Stimulated activated CD4-positive, alpha-beta T cell treated with anti-CD3 and anti-CD28 coated beads, Interleukin-15, amount 100 ng/mL, for 1 hour (primary cell): ENCODE data around the gene PTPRJ.

Experiments
- DNase-seq, 2 donors: peaks; one replicate each; pipeline ENCODE4 v3.0.0-alpha.2; 2020; ENCODE audit warnings: low read depth in 1 of 2, low spot score in 1 of 2

Gene PTPRJ

DNA sequence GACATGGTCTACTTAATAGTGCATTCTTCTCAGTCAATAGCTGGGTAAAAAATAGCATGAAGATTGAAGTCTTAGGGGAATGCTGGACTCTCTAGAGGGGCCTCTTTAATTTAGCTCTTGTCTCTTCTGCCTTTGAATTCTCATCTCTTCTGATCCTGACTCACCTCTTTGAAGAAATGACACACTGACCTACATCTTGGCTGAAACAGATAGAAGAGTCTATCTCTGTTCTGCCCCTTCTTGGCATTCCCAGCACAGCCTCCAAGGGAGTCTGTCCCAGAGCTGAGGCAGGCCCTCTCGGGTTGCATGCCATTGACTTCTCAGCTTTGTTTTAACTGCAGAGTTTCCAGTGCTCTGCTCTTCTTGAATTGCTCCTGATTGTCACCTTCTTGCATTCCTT is 55.7 kb downstream of the PTPRJ start:
- DNase-seq = no peak

DNA sequence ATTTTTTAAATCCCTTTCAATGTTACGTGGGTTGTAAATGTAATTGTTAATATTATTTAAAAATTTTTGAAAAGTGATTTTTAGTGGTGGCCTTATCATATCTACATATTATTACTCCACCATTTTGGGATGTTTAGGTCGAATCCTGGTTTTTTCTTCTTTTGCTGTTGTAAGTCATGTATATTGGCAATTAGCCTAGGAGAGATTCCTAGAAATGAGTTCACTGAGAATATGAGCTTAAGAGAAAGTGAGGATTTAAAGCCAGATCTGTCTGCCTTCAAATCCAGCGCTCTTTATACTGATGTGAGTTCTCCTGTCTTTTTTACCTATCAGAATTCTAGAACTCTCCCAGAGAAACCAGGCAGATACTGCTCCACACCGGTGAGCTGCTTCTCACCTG is 56.1 kb downstream of the PTPRJ start:
- no peak for DNase-seq

DNA sequence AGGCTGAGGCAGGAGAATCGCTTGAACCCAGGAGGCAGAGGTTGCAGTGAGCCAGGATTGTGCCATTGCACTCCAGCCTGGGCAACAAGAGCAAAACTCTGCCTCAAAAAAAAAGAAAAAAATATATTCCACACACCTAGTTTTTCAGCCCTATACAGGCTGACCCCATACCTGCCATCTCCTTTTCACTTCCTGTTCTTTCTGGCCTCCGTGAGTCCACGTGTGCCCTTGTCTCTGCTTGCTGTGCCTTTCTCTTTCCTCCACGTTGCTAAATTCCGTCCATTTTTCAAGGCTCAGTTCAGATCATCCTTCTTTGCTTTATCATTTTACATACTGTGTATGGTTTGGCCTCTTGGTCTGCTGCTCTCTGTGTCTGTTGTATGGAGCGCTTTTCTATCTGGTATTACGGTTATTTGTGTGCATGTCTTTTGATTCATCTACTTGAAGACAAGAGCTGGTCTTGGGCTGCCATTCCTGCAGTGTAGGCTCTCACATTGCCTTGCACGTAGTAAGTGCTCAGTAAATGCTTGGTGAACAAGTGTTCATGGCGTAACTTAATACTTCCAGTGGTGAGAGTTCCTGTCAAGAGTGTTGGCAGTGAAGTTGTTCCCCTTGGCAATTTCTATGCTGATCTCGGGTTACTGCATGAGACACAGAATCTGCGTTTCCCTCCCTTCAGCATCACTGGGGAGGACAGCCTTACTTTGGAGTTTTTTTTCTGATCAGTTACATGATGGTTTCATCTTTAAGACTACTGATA is 57.5 kb downstream of the PTPRJ start:
- no peak for DNase-seq

DNA sequence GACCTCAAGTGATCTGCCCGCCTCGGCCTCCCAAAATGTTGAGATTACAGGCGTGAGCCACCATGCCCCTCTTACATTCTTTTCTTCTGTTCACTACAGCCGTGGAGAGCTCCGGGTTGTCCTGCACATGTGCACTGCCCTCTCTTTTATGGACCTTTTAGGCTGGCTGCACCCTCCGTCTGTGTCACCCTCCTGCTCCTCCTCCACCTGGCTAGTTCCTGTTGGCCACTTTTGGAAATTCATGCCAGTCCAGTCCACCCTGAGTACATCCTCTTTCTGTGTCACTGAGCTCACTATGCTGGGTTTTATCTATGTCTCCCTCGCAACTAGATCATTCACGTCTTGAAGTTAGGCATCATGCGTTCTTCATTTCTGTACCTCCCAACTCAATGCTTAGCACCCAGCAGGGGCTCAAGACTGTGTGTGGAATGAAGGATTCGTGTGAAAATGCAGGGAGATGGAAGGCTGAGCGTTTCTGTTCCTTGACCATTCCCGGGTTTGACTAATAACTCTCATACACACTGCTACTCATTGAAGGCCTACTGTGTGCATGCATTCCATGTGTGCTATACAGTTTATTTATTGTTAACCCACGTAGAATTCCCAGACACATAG is 60.6 kb downstream of the PTPRJ start:
- no peak for DNase-seq

DNA sequence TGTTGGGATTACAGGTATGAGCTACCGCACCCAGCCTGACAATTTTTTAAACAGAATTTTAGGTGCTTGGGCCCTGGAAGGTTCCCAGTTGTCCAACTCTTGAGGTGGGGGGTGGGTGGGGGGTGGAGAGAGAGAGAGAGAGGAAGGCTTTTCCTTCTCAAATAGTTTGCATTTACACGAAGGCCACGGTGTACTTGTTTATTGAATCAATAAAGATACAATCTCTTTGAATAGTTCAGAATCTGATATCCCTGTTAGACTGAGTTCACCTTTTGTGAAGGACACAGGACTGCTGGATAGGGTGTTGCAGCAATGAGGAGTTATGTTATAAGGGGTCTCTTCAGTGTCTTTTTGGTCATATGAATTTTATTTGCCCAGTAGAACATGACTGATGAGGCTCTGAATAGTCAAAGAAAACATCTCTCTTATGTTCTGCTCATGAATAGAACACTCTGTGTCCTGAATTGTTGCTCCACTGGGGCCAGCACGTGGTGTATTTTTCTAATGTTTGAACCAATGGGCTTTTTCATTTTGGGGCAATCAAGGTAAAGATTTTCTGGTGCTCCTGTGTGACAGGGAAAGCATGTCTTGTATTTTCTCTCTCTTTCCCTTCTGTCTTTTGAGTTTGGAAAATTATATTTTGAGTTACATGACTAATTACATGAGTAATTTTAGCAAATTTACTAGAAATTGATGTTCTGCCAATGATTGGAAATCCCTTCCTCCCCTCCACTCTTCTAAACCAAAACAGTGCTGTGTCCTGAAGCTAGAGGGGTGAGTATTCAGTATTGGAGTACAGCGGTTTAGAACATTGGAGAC is 61.7 kb downstream of the PTPRJ start:
- DNase-seq = no peak

DNA sequence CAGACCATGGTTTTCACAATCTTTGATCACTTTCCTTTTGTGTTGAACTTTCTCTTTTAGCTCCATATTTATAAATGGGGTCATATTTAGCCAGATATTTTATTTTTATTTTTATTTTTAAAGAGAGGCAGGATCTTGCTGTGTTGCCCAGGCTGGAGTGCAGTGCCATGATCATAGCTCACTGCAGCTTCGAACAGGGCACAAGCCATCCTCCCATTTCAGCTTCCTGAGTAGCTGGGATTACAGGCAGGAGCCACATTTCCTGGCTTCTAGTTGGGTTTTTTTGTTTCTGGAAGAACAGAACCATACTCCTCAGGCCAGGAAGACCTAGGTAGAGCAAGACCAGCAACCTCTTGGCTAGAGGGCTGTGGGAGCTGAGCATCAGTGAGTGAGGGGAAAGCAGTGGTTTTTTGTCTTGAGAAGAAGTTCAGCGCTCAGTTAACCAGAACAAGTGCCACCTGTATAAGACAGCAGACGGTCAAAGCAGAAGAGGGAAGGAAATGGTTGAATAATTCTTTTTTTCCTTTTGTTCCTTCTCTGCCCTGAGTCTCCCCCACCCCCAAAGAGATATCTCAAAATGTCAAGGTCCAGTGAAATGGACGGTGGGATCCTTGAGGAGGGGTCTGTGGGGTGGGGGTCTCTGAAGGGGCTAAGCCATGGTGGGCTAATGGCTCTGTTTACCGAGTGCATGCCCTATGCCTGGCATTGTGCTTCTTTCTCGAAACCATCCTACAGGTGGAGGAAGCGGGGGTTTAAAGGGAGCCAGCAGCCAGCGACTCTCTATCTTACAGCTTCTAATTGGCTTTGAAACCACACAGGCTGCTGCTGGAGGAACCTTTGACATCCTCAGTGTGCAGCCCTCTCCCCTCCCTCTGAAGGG is 63.0 kb downstream of the PTPRJ start:
- no peak for DNase-seq

DNA sequence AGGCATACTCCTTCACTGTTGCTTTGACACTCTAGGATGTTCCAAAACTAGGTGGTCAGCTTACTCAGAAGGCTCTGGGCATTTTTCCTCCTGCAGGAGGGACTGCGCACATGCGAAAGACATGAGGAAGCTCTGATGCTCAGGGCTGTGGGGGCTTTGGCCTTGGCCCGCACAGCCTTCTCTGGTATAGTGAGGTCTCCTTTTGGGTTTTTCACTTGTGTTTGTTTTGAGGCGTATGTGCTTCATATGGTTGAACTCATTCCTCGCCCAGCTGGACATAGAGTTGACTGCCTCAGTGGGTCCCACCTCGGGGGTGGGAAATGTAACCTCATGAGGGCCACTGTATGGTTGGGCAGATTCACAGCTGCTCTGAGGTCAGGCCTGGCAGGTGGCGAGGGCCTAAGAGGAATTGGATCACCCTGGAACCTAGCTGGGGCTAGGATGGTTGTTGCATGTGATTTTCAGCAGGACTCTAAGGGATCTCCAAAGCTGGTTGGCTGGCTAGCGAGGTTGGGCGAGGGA is 63.7 kb downstream of the PTPRJ start:
- no peak for DNase-seq

DNA sequence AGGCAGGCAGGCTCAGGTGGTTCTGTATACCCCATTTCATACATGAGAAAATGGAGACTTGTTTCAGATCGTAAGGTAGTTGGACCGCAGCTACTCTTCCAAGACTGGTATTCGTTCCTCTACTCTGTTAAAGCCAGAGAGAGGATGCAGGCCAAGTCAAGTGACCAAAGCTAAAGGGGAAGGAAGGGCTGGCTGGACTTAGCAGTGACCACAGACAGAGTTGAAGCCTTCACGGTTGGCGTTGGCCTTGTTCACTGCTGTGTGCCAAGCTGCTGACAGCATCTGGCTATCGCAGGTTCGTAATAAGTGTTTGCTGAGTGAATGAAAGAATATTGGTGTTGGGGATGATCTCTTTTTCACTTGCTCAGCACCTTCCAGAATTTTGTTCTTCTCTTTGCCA is 64.2 kb downstream of the PTPRJ start:
- DNase-seq = no peak

DNA sequence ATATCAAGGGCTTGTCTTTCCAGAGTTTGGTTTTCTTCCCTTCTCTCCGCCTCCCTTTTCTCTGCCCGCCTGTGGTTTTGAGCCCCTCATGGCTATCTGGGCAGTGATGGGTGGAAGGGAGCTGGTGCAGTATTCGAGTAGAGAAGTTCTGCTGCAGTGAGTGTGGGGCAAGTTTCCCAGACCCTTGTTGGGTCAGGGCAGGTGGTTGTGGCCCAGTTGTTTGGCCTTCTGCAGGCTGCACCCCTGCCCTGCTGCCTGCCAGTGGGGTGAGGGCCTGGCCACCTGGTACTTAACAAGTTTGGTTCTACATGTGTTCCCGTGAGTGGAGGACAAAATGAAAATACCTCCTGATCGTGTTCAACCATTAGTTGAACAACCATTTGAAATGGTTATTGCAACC is 65.2 kb downstream of the PTPRJ start:
- no peak for DNase-seq

DNA sequence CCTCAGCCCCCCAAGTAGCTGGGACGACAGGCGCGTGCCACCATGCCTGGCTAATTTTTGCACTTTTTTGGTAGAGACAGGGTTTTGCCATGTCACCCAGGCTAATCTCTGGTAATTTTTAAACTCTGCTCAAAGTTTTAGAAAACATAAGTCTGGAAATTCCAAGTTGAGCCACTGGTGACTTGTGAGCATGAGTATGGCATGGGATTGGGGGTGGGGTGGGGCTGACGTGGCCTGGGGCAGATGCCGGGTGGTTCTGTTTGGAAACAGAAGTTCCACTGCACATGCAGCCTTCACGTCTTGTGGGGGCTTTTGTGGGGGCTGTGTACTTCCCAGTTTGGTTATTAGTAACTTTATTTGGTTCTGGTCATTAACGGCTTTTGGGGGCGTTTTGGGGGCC is 67.3 kb downstream of the PTPRJ start:
- DNase-seq = no peak

DNA sequence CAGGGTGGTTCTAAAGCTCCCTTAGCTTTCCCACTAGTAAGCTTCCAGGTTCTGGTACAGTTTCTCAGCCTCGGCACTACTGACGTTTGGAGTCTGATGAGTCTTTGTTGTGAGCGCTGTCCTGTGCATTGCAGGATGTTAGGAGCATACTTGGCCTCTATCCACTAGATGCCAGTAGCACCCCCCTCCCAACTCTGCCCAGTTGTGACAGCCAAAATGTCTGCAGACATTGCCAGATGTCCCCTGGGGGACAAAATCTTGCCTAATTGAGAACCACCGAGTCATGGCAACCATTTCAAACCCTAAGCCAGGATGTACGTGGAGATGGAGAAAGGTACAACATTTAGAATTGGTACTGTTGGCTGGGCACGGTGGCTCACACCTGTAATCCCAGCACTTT is 68.7 kb downstream of the PTPRJ start:
- no peak for DNase-seq

DNA sequence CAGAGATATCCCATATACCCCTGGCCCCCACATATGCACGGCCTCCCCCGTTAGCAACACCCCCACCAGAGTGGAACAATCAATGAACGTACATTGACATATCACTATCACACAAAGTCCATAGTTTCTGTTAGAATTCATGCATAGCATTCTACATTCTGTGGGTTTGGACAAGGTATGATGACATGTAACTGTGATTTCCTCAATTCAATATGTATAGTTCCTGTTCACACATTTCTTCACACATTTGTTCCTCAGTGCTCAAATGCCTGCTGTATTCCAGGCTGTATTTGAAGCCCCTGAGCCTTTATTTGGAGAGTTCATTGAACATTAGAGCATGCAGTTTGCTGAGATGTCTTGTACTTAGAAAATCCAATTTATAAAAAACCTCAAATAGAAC is 69.9 kb downstream of the PTPRJ start:
- no peak for DNase-seq

DNA sequence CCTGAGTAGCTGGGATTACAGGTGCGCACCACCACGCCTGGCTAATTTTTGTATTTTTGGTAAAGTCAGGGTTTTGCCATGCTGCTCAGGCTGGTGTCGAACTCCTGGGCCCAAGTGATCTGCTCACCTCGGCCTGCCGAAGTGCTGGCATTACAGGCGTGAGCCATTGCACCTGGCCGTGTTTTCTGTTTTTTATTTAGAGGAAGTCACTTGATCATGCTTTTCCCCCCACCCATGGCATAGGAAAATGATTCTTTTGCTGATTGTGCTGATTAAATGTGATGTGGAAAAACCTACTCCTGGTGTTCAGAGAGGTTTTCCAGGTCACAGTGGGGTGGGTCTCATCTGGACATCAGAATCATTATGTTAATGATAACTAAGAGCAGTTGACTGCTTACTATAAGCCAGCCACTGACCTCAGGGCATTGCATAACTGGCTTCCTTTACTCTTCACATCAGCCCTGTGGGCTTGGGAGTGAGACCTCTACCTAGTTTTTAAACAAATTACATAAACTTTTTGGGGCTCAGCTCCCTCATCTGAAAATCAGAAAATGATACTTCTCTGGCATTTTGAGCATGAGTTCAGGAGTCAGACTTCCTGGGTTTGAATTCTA is 71.0 kb downstream of the PTPRJ start:
- no peak for DNase-seq

DNA sequence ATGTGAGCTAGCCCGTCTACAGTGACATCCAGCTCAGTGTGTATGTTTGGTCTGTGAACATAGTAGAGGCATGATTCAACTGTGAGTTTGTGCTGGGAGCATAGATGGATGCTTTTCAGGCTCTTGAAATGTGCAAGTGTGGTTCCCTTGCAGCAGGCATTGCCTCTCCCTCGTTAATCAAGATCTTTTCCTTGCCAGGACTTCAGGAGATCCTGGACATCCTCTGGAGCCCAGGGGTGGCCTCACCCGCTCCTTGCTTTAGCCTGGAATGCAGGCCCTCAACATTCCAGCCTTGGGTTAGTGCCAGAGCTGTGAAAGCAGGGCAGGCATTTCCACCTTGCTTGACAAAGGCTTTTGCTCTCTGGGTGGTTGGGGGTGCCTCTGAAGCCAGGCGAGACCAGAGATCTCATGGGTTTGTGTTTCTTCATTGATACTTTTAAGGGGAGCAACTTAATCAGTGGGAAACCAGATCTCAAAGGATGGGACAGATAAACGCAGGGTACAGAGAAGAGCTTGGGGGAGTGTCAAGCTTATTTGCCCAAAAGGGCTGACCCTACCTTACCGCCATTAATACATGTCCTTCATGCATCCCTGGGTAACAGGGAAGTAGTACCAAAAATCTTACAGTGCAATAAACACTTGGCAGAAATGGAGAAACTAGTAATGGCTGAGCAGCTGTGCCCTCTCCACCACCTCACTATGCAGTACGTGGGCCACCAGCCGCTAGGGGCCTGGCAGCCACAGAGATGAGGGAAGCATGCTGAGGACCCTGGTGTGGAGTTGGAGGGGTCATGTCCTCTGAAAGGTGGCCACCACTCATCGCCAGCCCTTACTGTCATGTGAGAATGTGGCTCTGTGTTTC is 72.1 kb downstream of the PTPRJ start:
- DNase-seq = no peak

DNA sequence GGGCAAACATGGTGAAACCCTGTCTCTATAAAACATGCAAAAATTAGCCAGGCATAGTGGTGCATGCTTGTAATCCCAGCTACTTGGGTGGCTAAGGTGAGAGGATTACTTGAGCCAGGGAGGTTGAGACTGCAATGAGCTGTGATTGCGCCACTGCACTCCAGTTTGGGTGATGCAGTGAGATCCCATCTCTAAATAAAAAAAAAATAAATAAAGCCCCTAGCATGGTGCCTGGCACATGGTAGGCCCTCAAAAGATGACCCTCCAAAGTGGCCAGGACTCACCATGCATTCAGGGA is 74.6 kb downstream of the PTPRJ start:
- no peak for DNase-seq

DNA sequence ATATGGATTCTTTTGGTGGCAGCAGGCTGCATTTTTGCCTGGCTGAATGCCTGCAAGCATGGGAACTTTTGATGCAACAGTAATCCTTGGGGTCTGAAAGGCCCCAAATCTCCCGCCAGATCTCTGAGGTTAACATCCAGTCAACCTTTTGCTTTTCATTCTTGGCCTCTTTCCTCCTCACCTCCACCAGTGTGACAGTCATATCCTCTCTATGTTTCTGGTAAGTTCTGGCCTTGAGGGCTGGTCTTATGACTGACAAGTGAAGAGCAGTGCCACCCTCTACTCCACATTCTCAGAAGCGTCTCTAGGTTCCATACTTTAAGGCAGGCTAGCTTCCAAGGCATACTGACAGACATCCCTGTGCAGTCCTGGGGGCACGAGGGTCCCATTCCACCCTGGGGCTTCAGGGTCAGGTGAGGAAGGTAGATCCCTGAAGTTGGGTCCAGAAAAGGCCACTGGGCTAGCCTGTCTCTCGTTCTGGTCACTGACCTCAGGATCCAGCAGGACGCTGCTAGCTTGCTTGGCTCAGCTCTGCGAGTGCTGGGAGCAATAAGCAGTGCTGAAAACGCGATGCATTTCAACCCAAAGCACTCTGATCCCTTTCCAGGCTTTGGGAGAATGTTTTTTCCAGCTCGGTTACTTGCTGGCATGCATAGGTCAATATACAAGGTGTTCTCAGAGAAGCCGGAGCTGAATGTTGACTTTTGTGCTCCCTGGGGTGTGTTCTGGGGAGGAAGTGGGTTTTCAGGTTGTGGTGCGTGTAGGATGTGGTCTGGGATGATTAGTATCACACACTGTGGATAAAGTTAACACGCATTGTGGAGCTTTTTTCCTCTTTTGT is 75.2 kb downstream of the PTPRJ start:
- peak in 1 of 2 donors; percentile 25 for DNase-seq

DNA sequence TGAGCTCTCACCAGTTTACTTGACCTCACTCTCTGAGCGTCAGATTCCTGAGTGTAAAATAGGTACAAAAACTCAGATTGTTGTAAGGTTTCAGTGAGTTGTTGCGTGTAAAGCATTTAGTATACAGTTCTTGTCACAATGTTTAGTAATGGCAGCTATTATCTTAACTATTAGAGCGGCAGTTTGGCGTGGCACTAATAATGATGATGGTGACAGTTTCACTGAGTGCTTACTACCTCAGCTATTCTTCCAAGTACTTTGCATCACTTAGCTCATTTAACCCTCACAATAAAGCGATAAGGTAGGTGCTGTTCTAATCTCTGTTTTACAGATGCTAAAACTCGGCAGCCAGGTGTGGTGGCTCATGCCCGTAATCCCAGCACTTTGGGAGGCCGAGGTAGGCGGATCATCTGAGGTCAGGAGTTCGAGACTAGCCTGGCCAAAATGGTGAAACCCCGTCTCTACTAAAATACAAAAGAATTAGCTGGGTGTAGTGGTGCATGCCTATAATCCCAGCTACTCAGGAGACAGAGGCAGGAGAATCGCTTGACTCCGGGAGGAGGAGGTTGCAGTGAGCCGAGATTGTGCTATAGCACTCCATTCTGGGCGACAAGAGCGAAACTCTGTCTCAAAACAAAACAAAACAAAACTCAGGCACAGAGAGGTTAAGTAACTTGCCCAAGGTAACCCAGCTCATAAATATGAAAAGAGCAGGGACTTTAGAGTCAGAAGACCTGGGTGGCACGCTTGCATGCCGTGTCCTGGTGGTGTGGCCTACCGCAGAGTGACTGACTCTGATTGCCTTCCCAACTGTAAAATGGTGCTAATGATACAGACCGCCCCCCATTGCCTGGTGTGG is 76.2 kb downstream of the PTPRJ start:
- no peak for DNase-seq

DNA sequence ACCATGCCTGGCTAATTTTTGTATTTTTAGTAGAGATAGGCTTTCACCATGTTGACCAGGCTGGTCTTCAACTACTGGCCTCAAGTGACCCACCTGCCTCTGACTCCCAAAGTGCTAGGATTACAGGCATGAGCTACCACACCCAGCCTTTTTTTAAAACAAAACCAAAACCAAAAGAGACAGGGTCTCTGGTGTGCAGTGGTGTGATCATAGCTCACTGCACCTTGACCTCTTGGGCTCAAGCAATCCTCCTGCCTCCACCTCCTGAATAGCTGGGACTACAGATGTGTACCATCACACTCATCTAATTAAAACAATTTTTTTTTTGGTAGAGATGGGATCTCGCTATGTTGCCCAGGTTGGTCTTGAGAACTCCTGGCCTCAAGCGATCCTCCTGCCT is 77.7 kb downstream of the PTPRJ start:
- DNase-seq = no peak
